Thyroid gland (tissue), 4 donors: ENCODE results near the gene MIA2.

Source experiments
- CTCF ChIP-seq, 6 experiments: fragments of 200-600 bp in 3 of 6; fragments of 450-650 bp in 3 of 6; sonication (generic) in 3 of 6; IDR thresholded peaks; one replicate each; pipeline ENCODE4 v1.5.1; 2016 to 2019; ENCODE audit warnings: antibody characterized with exemption in 6 of 6, mild to moderate bottlenecking in 2 of 6, inconsistent platforms in 1 of 6, moderate library complexity in 1 of 6
- POLR2A ChIP-seq, 2 donors: fragments of 450-650 bp; IDR thresholded peaks; one replicate each; pipeline ENCODE4 v1.6.1; 2017; ENCODE audit warnings: antibody characterized with exemption in 2 of 2, mild to moderate bottlenecking in 2 of 2, moderate library complexity in 1 of 2

- no peak for TF ChIP-seq CTCF (IDR thresholded peaks at IDR 0.05)
- no peak for TF ChIP-seq POLR2A (IDR thresholded peaks at IDR 0.05)
Measured at GRCh38 chr14:39434401-39434800, 200.7 kb downstream of the MIA2 start.
